HuH-7.5 (cell line): ENCODE results near the gene PHF2.

ENCODE experiments used
- DNase-seq: peaks from one replicate; pipeline ENCODE4 v3.0.0; 2011; ENCODE audit warnings: low spot score

The PHF2 gene

DNA sequence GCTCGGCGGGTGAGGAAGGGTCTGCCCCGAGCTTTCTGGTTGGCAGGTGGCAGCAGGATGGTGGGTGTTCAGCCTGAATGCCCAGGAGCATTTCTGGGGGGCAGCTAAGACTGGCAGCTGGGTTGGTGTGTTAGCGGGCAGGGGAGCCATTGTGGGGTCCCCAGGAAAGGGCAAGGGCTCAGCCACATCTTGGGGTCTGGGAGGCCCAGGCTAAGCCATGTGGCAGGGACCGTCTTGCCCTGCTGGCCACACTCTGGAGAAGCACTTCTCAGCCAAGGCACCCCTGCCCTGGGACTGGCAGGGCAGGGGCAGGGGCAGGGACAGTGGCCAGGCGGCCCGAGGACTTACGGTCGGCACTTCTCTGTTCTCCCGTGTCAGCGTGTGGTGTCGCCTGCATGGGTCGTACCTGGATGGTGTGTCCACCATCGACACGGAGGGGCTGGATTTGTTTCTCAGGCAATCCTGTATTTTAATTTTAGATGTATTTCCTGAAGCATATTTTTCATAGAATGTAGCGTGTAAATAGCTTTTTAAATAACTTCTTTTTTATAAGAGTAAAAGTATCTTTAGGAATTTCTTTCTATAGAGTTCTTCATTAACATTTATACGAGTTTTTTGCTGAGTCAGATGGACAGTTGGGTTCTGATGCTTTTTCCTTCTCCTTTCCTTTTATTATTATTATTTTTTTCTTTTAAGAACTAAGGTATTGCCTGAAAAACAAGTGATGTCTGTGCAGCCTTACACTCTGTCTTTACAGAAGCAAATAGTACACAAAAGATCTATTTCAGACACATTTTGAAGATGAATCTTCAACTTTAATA is 102.0 kb downstream of the PHF2 start:
- DNase-seq: no peak

DNA sequence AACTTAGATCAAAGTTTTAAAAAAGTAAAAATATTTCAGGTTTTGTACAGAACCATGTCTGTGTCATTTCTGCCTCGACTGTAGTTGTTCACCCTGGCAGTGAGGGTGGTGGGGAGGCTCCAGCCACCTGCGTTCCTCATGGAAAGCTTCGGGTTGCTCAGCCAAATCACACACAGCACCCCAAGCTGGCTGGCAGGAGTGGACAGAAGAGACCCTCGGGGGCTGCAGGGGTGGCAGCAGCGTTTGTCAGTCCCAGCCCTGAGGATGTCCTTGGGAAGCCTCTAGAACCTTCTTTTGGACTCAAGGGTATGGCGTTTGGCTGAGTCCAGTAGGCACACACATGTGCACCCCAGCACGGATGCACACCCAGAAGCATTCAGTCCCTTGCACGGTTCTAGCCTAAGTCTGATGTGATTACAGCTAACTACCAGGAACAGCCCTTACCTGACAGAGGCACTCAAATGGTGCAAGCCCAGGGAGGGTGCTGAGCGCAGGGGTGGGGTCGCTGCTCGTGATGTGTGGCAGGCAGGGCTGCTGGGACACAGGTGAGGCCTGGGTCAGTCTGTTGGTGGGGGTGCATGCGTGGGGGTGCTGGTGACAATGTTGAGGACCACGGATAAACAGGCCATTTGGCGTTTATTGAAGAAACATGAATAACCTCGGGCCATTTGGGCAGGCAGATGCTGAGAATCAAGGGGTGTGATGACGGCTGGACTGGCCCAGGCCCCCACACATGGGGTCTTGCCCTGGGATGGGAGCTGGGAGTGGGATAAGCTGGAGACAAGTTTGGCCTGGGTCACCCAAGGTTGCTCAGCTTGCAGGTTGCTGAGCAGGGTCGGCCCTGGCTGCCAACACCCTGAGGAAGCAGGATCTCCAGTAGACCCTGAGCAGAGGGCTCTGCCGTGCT is 103.4 kb downstream of the PHF2 start:
- DNase-seq: no peak

DNA sequence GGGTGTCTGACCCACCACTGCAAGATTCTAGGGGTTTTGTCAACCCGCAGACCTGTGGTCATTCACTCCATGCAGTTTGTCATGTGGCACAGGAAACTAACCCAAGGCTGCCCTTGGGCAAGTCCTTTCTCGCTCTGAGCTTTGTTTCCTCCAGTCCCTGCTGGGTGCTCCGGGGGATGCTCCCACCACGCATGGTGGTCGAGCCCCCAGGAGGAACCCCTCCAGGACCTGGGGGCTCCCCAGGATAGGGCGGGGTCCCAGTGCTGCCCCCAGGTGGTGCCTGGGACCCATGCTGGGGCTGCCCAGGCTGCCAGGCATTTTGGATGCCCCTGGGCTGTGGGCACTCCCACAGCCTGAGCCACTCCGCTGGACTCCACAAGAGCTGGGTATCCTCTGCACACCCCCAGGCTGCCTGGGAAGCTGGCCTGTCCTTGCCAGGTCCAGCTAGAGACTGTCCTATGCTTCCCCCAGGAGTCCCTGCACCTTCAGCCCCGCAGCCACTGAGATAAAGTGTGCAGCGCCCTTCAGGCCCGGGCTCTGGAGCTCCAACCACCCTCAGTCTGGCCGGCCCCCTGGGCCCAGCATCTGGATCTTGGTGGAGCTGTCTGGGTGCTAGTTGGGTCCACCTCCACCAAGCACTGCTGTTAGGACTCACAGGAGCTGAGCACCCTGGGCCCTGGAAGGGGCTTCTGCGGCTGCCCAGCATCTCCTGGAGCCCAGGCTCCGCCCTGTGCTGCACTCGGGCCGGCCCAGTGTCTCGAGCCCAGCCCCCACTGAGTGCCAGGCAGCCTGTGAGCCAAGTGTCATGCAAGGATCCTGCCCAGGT is 104.3 kb downstream of the PHF2 start:
- DNase-seq: no peak

DNA sequence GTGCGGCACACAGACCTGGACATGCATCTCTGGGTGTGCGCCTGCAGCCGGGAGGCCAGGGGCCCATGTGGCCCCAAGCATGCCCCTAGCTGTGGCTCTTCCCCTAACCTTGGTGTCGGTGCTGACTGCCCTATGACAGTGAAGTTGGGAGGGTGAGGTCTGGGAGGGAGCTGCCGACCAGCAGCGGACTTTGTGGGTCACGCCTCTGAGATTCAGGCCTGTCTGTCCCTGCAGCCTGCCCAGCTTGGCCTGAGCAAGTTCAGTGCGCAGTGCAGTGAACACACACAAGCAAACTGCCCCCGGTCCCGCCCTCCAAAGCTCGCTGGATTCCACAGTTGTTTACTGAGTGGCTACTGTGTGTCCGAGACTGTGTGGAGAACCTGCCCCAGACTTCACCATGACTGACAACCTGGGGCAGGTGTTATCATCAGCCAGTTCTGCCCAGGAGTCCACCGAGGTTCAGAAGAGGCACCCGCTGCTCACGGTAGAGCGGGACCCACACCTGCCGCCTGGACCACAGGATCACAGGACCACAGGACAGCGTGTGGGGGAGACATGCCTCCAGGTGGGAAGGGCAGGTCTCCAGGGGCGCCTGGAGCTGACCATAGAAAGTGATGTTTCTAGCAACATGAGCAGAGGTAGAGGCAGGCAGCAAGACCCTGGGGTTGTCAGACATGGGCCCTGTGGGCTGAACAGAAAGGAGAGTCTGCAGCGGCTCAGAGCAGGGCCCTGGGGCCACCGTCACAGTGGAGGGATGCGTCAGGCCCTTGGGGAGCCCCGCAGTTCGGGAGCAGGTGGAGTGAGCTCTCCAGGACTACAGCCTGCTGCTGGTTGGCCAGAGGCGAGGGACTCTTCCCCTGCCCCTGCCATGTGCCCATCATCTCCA is 105.1 kb downstream of the PHF2 start:
- no peak for DNase-seq

DNA sequence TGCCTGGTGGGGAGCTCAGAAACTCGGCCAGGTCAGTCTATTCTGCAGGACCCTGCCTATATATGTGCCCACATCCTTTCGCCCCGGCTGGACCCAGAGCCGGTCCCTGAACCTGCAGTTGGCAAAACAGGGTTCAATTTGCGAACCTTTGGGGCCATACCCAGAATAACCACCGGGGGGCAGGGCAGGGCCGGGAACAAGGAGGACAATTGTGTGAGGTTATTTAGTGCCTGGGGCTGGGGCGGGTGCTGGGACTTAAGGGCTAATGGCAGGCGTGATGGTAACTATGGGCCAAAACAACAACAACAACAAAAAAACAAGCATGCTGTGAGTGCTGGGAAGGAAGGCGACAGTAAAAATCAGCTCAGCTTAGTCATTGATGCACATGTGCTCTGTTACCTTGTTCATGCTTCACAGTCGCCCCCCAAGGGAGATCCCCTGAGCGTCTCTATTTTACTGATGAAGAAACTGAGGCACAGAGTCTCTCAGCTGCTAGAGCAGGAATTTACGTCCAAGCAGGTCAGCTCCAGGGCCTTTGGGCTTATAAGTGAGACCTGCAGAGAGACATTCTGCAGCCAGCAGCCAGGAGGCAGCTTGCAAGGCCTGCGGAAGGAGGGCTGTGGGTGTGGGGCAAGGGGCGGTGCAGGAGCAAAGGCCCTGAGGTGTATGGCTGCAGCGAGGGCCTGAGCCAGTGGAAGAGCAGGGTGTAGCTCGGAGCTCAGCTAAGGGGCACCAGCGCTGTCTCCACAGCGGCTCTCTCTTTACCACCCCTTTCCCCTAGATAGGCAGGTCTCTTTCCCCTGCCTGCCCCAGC is 106.0 kb downstream of the PHF2 start:
- DNase-seq: peak; percentile 91

DNA sequence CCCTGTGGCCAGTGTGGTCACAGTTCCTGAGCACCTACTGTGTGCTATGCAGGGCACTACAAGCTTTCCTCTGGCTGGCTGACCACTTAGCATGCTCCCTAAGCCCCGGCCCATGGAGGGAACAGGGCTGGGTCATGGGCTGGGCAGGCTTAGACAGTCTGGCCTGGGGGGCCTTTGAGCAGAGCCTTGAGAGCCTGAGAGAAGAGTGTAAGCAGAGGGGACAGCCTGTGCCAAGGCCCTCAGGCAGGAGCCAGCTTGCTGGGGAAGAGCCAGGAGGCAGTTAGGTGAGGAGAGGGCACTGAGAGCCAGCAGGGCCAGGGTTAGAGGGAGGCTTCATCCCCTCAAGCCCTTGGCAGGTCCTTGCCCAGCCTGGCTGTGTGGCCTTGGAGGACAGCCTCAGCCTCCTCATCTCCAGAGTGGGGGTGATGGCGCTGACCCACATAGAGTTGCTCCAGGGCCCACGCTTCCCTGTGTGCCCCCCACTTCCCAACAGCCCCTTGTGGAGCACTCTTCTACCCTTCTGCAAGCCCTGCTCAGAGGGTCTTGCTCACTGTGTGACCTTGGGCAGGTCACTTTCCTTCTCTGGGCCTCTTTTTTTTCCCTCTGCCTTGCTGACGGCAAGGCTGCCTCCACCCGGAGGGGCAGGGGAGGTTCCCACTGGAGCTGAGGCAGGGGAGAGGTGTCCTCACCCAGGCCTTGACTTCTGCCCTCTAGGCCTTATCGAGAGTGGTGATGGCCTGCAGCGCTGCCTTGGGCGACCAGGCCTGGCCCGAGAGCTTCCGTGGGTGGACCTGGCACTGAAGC is 107.1 kb downstream of the PHF2 start:
- DNase-seq: no peak

DNA sequence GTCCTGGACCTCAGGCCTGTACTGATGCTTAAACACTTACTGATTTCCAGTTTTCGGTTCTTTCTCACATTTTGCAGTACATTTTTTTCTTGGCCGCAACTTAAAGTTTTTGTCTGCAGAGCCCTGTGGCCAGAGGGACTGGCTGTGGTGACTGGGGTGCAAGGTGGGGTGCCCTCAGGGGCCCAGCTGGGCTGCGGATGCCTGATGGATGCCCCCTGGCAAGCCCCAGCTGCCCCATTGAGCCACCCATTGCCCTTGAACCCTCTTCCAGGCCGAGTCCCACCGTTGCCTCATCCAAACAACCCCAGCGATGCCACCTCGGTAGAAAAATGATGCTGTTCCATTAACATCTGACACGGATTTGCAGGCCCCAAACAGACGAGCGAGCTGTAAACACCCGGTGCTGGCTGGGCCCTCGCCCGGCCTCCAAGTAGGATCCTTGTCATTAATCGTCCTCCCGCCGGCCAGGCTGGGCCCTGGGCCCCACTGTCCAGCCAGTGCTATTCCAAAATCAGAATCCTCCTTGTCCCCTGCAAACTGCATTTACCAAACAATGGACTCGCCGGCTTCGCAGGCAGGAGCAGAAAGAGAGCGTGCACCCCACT is 107.9 kb downstream of the PHF2 start:
- no peak for DNase-seq

DNA sequence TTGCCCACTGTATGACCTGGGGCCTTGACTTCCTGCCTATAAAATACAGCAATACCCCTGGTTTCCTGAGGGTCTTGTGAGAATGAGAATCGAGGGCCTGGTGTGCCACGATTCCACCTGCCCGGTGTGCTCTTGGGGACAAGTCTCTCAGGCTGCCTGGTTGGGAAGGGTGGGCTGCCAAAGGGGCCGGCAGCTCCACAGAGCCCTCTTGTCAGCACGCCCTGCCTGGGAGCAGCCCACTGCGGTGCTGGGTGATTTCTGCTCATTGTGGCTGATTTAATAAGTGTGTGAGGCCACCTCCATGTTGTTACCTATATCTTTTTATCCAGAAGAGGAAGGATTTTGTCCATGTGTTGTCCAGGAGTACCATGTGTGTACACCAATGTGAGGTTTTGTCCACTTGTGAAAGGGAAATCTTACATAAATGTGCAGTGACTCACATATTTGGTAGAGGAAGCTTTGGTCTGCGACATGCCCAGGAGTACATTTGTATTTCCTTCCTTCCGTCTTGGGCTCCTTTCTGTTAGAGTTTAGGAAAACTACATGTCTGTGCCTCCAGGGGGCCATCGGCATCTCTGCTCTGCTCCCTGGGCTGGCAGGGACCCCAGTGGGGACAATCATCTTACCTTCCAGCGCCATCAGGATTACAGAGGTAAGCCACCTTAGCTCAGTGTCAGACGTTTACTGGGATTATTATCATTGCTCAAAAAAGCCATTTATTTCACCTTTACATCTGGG is 108.6 kb downstream of the PHF2 start:
- no peak for DNase-seq

DNA sequence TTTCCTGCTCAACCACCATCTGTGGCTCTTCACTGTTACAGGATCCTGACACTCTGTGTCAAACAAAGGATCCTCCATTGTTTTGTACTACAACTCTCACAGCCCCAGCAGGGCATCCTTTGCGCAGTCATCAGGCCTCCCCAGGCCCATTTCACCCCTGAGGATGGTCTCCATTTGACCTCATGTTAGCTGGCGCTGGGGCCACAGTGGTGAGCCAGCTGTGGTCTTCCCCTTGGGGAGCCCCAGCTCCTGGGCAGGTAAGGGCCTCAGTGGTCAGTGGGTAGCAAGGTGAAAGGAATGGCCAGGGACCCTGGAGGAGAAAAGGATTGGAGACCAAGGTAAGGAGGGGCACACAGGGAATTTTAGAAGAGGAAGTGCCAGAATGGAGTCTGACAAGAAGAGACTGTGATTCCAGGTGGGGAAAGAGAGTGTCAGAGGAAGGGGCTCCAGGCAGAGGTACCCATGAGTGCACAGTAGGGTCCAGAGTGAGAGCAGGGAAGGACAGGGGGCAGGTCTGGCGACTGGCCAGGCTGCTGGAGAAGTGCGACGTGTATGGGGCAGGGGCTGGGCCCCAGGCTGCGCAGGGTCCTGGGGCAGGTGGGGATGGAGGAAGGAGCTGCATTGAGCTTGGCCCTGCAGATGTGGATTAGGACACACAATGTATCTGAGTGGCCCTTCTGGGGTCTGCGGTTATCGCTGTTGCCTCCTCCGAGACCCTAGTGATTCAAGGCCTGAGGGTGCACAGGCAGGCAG is 109.9 kb downstream of the PHF2 start:
- DNase-seq: no peak

DNA sequence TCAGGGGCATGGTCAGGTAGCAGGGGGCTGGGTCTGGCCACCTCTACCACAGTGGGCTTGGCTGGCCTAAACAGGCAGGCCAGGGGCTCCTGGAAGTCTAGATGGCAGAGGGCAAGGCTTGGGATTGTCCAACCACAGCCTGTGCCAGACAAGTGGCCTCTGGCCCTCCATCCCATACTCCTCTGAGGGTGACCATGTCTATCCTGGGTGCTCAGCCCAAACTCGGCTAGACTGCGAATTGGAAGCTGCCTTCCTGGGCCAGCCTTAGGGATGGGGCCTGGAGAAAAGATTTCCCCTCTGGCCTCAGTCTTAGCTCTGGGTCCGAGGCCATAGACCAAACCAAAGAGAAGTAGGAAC is 110.5 kb downstream of the PHF2 start:
- DNase-seq: no peak

DNA sequence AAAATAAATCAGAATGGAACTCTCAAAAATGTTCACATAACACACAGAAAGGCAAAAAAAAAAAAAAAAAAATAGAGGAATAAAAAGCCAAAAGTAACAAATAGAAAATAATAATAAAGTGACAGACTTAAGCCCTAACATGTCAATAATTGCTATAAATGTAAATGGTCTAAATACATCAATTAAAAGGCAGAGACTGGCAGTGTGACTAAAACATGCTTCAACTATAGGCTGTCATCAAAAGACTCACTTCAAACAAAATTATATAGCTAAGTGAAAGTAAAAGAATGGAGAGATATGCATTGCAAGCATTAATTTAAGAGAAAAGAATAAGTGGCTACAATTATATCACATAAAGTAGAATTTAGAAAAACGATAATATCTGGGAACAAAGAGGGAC is 114.2 kb downstream of the PHF2 start:
- no peak for DNase-seq

DNA sequence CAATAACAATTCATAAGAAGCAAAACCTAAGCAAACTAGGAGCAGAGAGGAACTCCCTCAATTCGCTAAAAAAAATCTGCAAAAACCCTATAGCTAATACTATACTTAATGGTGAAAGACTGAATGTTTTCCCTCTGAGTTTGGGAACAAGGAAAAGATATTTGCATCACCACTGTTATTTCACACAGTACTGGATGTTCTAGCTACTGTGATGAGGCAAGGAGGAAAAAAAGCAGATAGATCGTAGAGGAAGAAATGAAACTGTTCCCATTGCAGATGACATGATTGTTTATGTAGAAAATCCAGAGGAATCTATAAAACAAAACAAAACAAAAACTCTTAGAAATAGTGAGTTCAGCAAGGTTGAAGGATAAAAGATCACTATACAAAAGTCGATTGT is 116.7 kb downstream of the PHF2 start:
- no peak for DNase-seq

DNA sequence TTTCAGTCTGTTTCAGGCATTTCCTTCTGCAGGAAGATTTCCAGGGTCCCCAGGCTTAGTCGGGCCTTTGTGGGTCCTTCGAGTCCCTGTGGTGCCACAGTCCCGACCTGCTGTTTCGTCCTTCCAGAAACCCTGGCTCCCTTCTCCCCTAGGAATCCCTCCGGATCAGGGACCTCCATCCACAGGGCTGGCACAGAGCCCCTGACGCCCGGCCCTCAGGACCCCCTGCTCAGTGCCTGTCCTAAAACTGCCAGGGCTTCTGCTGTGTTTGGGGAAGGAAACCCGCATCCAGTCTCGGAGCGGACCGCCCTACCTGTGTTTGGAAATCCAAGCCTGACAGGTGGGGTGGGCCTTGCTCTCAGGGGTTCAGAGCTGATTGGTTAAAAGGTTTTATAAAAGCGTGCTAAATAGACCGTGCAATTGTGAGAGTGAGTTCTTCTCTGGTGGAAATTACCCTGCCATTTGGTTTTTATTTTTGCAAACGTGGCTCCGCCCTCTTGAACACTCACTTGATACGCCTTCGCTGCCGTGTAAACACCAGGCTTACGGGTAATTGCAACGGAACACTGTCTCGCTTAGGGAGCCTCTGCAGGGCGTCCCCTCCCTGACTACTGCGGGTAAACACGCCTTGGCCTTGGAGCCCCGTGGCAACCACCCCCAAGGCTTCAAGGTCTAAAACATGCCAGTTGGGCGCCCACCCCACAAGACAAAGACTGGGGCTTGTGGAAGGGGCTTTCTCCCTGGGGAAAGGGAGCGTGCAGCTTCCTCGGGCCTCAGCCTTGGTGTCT is 121.2 kb downstream of the PHF2 start:
- DNase-seq: no peak

DNA sequence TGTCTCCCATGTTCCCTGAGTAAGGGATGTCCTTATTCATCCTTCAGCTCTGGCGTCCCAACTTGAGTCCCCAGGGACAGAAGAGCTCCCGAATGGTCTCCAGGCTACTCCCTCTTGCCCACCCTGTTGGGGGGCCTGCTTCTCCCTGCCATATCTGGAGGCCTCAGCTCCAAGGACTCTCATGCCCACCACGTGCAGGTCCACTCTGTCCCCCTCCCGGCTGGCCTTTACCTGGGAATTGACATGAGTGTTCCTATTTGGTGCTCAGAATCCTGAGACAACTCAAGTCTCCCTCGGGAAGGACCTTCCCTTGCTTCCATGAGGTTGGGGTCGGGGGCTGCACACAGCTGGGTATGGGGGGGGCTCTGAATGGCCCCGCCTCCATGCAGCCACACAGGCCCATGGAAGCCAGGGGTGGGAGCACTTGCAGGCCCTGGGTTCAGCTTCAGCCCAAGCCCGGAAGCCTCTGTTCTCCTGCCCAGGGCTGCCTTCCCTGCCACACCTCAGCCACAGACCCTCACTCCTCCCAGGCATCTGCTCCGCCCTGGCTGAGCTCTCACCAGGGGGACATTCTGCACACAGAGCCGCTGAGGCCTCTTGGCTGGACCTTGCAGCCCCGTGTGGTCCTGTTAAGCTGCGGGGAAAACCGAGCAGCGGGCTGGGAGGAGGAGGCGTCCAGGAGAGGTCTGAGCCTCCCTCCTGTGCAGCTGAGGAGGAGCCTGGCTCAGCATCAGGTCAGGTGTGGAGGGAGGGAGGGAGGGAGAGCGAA is 121.9 kb downstream of the PHF2 start:
- DNase-seq: no peak

DNA sequence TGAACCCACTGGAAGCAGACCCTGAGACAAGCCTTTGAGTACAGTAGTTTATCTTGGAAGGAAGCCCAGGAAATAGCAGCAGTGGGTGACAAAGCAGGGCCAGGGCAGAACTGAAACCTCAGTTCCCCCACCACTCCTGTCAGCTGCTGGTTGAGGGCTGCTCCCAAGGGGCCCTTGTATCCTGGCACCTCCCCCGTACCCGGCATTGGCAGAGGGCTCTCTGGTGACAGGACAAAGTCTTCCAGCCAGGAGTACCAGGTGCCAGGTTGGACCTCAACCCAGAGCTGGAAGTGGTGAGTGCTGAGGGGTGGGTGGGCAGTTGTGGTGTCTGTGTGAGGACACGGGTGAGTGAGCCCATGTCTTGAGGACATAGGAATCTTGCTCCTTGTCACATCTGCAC is 123.3 kb downstream of the PHF2 start:
- no peak for DNase-seq

DNA sequence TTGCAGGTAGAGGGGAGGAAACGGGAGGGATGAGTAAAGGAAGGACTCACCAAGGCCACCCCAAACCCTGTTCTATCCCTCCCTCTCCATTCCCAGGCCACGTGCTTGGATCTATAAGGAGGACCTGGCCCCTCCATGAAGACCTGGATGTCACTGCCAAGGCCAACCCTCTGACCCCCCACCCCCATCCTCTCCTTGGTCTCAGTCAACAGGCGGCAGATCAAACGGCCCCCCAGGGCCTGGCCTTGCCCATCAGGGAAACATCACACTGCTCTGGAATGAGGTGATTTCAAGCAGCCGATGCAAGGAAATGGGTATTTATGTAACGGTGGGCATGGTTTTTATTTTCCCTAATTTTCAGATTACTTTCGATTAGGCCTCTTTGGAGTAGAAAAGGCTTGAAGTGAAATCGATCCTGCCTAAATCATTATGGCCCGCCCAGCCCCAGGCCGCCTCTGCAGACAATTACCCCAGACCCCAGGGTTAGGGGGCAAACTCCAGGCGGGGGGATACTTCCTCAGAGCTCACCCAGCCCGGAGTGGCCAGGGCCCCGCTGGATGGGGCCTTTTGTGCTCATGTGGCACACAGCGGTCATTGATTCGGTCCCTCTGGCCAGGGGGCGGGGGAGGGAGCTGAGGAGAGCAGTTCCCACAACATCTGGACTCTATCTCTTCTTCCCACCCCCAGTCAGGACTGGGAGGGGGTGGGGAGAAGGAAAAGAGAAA is 125.3 kb downstream of the PHF2 start:
- no peak for DNase-seq
